HG02852 (cell line): Measurements from ENCODE around the gene OR6Y1.

Source experiments
- ATAC-seq: cut with Tn5 transposase; IDR thresholded peaks from one replicate; pipeline ENCODE4 v1.9.1; 2021; ENCODE audit warnings: mild to moderate bottlenecking, moderate library complexity; ENCODE audit not compliant: unreplicated experiment

Gene OR6Y1

DNA sequence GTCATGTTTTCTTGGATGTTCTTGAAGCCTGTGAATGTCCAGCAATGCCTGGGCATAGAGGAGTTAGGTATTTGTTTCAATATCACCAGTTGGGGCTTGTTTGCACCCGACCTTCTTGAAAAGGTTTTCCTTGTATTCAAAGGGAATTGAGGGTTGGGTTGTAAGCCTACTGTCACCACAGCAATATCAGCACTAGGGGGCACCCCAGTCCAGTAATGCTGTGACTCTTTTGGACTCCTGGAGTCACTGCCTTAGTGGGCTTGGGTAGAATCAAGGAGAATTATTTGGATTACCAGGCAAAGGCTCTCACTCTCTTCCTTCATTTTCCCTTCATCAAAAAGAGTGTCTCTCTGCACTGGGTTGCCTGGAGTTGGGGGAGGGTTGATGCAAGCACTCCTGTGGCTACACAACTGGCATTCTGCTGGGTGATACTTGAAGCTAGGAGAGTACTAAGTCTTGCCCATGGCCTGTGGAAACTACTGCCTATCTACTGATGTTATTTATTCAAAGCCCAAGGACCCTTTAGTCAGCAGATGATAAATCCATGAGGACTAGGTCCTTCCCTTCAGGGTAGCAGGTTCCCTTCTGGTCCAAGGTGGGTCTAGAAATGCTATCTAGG is 47.7 kb downstream of the OR6Y1 start:
- ATAC-seq = no peak

DNA sequence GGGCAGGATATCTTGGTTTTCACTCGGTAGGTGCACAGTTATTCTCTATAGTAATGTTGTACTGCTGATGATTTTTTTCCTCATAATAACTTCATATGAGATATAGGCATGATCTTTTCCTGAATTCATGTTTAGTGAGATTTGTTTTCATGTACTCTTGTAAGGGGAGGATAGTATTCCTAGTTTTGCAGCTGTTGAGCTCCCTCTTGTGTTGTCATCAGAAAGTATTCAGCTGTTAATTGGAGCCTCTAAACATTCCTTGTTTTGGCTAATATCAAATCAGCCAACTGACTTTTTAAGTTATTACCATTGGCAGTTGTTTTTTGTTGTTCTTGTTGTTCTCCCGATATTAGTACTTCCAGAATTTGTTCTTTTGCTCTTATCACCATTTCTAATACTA is 57.8 kb downstream of the OR6Y1 start:
- ATAC-seq = no peak

DNA sequence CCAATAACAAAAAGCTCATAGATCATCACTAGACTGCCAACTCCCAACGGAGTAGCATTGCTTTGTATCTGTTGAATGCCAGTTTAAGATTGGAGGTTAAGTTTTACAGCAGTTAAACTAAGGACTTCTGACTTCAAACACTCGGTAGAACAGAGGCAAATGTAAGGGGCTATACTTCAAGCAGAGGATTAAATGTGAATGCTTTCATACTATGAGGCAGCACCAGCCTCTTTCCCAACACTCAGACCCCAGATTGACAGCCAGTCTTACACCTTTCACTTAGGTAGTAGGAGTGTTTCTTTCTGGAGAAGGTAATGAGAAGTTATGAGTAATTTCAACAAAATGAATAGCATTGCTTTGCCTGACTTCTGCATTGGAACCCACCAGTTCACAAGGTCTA is 59.4 kb downstream of the OR6Y1 start:
- ATAC-seq = no peak
